WERI-Rb-1 (cell line): ENCODE measurements around the gene RAPGEF1.
A peak's percentile ranks its signal among the peaks of the same experiment; 100 is the strongest.

ENCODE experiments used
- DNase-seq: peaks from one replicate; pipeline ENCODE4 v3.0.0-alpha.2; 2020
- H3K27ac ChIP-seq: fragments of 250-450 bp; sonication (Bioruptor Pico); 2 replicates; pipeline ENCODE4 v1.5.1; 2020; ENCODE audit warnings: mild to moderate bottlenecking, moderate library complexity
- H3K27me3 ChIP-seq: fragments of 250-450 bp; sonication (Bioruptor Pico); 2 replicates; pipeline ENCODE4 v1.5.1; 2021; ENCODE audit warnings: mild to moderate bottlenecking, low read depth, moderate library complexity; ENCODE audit not compliant: insufficient read depth, severe bottlenecking
- H3K36me3 ChIP-seq: fragments of 250-450 bp; sonication (Bioruptor Pico); 2 replicates; pipeline ENCODE4 v1.5.1; 2020; ENCODE audit warnings: mild to moderate bottlenecking, moderate library complexity
- H3K4me3 ChIP-seq: 2 replicates; pipeline ENCODE4 v1.5.1; 2011; ENCODE audit warnings: low read depth, mild to moderate bottlenecking, control low read depth, low read length
- H3K9me3 ChIP-seq: fragments of 250-450 bp; sonication (Bioruptor Pico); 2 replicates; pipeline ENCODE4 v1.5.1; 2021; ENCODE audit warnings: mild to moderate bottlenecking, moderate library complexity; ENCODE audit not compliant: severe bottlenecking
- TF ChIP-seq, protein P1 (sequence below): IDR thresholded peaks from 2 replicates; pipeline ENCODE4 v1.5.1; 2011; ENCODE audit warnings: low read depth, mild to moderate bottlenecking, control low read depth, inconsistent platforms, low read length

RAPGEF1 gene

DNA sequence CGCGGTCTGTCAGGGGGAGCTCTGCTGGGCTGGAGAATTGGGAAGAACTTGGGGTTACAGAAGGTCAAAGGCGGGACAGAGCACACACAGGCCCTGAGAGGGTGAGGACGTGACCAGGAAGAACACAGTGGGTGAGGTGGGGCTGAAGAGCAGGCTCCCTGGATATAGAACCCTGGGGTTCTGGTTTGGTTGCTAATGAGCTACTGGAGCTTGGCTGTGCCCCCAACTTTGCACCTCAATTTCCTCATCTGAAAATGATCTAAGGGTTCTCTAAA, 110.7 kb downstream of the RAPGEF1 start:
- Histone ChIP-seq H3K9me3 (no peaks in the 10 kb centered on the region), H3K36me3 (peaks cover 24% of the 10 kb centered on the region), H3K27ac (no peak overlapping the region), H3K27me3 (no peaks in the 10 kb centered on the region), H3K4me3 (no peak overlapping the region)
- TF ChIP-seq, protein P1, sequence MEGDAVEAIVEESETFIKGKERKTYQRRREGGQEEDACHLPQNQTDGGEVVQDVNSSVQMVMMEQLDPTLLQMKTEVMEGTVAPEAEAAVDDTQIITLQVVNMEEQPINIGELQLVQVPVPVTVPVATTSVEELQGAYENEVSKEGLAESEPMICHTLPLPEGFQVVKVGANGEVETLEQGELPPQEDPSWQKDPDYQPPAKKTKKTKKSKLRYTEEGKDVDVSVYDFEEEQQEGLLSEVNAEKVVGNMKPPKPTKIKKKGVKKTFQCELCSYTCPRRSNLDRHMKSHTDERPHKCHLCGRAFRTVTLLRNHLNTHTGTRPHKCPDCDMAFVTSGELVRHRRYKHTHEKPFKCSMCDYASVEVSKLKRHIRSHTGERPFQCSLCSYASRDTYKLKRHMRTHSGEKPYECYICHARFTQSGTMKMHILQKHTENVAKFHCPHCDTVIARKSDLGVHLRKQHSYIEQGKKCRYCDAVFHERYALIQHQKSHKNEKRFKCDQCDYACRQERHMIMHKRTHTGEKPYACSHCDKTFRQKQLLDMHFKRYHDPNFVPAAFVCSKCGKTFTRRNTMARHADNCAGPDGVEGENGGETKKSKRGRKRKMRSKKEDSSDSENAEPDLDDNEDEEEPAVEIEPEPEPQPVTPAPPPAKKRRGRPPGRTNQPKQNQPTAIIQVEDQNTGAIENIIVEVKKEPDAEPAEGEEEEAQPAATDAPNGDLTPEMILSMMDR, result no peak
- no peak for DNase-seq

DNA sequence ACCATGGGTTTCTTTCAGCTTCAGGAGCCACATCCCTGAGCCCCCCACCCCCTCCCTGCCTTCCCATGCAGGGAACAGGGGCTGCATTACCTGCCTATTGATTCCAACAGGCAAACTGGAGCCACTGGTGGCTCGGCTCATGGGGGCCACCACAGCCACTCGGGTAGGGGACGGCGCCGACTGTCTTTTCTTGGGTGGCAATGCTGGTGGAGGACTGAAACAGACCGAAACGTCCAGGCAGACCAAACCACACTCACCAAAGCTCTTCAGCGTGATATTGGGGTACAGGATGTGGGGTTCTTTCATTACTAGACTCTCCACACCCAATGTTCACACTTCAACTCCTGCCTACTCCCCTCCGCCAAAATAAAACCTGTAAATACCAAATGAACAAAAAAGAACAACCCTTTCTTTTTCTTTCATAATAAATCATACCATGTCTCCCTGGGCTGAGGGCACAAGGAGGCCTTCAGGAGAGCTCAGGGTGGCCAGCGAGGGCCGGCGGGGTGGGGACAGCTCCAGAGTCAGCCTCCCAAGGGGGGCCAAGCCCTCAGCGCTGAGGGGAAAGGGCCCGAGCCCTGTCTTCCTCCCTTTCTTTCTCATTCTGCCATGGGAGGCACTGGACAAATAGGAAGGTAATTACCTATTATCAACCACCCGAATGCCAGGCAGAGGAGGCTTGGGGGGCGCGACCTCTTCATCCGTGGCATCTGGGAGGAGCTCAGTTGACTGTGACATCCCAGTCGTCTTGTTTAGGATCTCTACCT, 111.2 kb downstream of the RAPGEF1 start:
- peaks cover 25% of the 10 kb centered on the region for H3K36me3 ChIP-seq
- TF ChIP-seq, protein P1, result no peak
- H3K4me3 ChIP-seq, result no peak overlapping the region
- no peaks in the 10 kb centered on the region for H3K9me3 ChIP-seq
- no peak overlapping the region for H3K27ac ChIP-seq
- H3K27me3 ChIP-seq, result no peaks in the 10 kb centered on the region
- DNase-seq, result no peak

DNA sequence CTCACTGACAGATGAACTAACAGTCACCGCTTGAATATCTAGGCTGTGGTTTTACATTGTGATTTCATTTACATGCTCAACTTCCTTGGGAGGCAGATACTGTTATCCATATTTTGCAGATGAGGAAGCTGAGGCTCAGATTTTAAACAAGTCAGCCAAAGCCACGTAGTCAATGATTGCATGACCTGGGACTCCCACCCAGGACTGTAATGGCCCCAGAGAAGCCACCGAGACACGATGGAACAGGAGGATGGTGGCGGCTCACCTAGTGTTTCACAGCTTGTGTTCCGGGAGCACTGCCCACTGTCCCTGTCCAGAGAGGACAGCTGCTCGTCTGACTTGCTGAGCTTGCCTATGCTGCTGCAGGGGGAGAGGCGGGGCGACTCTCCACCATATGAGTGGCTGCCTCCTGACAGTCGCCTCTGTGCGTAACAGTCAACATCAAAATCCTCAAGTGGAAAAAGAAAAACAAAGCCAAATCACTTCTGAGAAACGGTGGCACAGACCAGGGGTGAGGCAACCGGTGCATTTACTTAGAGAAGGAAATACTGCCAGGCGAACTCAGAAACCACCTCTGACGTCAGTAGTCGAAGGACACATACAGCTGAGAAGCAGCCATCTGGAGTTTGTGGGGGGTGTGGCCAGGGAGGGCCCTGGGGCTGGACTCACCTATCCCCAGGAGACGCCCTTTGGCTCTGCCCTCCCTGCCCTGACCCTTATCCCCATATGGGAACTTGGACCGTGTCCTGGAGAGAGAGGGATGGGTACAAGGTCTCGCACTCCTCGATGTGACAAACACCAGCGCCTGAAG, 112.0 kb downstream of the RAPGEF1 start:
- no peaks in the 10 kb centered on the region for H3K27me3 ChIP-seq
- peaks cover 22% of the 10 kb centered on the region for H3K36me3 ChIP-seq
- DNase-seq, result peak; percentile 40
- no peaks in the 10 kb centered on the region for H3K9me3 ChIP-seq
- TF ChIP-seq, protein P1, result no peak
- no peak overlapping the region for H3K4me3 ChIP-seq
- no peak overlapping the region for H3K27ac ChIP-seq

DNA sequence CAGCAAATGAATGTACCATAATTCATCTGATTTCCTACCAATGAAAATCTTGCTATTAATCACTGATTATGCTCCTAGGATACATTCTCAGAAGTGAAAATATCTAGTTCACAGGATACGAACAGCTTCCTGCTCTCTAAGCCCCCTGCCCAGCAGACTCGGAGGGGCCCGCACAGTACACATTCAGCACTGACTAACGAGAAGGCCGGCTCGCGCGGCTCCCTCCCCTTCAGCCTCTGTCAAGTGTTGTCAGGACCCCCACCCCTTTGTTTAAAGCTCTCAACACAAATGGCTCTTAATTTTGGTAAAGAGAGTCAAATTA, 112.6 kb downstream of the RAPGEF1 start:
- Histone ChIP-seq H3K9me3 (no peaks in the 10 kb centered on the region), H3K4me3 (no peak overlapping the region), H3K36me3 (peaks cover 22% of the 10 kb centered on the region), H3K27ac (no peak overlapping the region), H3K27me3 (no peaks in the 10 kb centered on the region)
- TF ChIP-seq, protein P1, result no peak
- DNase-seq, result no peak

DNA sequence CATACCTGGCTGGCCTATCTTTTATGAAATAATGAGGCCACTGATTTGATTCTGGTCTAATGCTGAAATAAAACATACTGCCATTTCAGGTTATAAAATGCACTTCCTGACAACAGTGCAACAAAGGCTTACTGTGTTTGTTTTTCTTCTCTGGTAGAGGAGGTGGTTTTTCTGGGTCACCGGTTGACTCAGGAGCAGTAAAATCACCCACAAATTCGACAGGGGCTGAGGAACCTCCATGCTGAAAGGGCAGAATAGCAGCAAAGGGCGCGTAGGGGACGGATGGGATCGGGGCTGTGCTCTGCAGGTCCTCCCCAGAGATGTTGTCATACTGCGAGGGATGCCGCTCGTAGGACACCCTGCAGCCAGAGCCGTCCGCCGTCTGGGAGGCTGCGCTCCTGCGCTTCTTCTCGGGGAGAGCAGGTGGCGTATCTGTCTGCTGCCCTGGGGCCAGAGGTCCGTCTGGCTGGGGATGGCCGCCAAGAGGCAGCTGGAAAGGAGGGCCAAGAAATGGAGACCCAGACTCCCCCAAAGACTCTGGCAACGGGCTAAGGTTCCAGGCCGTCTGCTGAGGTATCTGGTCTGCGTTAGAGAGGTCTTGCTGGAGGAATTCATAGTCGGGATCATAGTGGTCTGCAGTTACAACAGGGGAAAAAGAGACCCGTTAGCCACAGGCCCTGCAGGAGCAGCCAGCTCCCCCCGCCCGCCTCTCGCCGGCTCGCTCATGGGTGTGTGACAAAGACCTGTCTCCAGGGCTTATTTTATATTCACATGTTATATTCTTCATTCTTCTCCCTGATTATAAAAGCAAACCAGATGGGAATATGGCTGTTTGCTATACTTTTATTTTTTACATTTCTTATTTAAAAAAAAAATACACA, 113.8 kb downstream of the RAPGEF1 start:
- no peak overlapping the region for H3K27ac ChIP-seq
- no peaks in the 10 kb centered on the region for H3K9me3 ChIP-seq
- H3K27me3 ChIP-seq, result no peaks in the 10 kb centered on the region
- no peak for DNase-seq
- no peak overlapping the region for H3K4me3 ChIP-seq
- H3K36me3 ChIP-seq, result peaks cover 30% of the 10 kb centered on the region
- TF ChIP-seq, protein P1, result 0 out of 2 replicates have a peak, but pooled peaks have one; percentile 6
